ENCODE measurements around the gene MOB3C. TPM values are rescaled to one million over a fixed set of nuclear protein-coding genes. Genes with fewer than 3 reads are reported as not detected.
A peak's percentile ranks its signal among the peaks of the same experiment; 100 is the strongest.

MOB3C gene
- total RNA-seq, 1 donor from 2014 or later, result 30.2 TPM

DNA sequence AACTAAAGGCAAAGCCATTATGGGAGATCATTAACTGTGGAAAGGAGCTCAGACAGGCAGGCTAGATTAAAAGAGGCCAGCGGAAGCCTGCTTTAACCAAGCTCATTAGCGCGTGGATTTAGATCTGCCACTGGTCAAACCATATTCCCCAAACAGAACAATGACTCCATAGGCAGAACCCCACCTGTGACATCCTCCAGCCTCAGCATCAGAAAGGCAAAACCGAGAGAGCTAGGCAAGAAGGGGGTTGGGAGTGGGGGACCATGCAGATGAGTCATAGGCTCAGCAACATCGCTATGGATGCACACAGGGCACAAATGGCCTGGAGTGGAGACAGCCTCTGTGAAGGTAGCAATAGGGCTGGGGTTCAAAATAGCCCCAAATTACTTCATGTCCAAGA lies 33.1 kb downstream of the MOB3C start:
- no peak overlapping the region for H3K4me3 ChIP-seq
- ATAC-seq (no peak), DNase-seq (no peak)
- intact Hi-C loops (cut with DNase I), result no loop called here
- TF ChIP-seq CTCF (IDR thresholded peaks at IDR 0.05), result no peak
- no peaks in the 10 kb centered on the region for H3K9me3 ChIP-seq
- peaks cover 82% of the 10 kb centered on the region for H3K36me3 ChIP-seq
- no peak overlapping the region for H3K27ac ChIP-seq
- no peaks in the 10 kb centered on the region for H3K27me3 ChIP-seq (ENCODE audit: low read depth)
- peaks cover 49% of the 10 kb centered on the region for H3K4me1 ChIP-seq

DNA sequence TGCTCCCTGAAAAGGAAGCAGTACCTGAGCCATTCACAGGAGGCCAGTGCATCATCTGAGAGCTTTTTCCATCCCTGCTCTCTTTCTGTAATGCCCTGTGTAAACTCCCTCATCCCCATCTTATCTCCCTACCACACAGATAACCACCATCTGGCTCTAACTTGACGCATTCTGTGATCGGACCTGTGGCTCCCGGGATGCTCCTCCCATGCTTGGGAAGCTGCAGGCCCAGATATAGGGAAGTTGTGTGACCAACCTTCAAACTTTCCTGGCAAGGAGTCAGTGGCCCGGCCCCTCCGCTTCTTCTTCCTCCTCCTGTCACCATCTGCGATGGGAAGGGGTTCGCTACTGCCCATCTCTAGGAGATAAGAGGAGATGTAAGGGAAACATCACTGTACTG lies 33.6 kb downstream of the MOB3C start:
- TF ChIP-seq CTCF (IDR thresholded peaks at IDR 0.05), result no peak
- H3K27me3 ChIP-seq (ENCODE audit: low read depth), result no peaks in the 10 kb centered on the region
- no peaks in the 10 kb centered on the region for H3K9me3 ChIP-seq
- H3K4me3 ChIP-seq, result no peak overlapping the region
- H3K36me3 ChIP-seq, result peaks cover 88% of the 10 kb centered on the region
- intact Hi-C loops (cut with DNase I), result no loop called here
- DNase-seq (peak; percentile 61), ATAC-seq (no peak)
- no peak overlapping the region for H3K27ac ChIP-seq
- H3K4me1 ChIP-seq, result peaks cover 49% of the 10 kb centered on the region

DNA sequence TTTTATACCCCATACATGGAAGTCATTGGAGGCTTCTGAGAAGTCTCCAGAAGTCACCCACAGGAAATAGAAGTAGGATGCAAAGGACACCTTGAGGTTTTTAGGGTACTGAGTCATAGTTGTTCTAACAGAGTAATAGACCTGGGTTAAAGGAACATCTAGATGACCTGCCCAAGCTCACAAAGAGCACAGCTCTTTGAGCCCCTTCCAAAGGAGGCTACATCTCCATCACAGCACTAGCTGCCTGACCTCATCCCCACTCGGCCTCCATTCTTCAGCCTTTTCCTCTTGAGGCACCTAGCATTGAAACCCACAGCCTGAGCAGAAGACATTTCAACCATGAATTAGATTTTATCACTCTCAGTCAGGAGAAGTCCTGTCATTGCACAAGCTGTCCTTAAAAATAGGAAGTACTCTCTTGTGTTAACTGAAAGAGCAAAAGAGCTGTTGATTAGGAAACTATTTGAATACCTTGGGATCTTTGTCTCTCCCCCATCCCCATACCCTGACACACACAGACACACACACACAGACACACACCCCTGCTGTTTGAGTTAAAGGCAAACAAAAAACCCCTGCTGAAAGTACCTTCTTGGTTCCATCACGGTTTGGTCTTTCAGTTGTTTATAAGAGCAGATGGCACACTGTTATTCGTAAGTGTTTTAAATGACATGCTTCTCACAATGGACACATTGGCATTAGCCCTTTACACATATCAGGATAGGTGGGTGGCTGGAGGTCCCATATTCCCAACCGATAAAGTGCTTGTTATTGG lies 34.7 kb downstream of the MOB3C start:
- ATAC-seq, result peak; percentile 55 to 61
- H3K9me3 ChIP-seq, result no peaks in the 10 kb centered on the region
- H3K4me3 ChIP-seq, result no peak overlapping the region
- DNase-seq, result no peak
- no peak for TF ChIP-seq CTCF (IDR thresholded peaks at IDR 0.05)
- peaks cover 49% of the 10 kb centered on the region for H3K4me1 ChIP-seq
- intact Hi-C loops (cut with DNase I), result no loop called here
- peak overlapping the region; percentile 65 for H3K27ac ChIP-seq
- peaks cover 95% of the 10 kb centered on the region for H3K36me3 ChIP-seq
- no peaks in the 10 kb centered on the region for H3K27me3 ChIP-seq (ENCODE audit: low read depth)

DNA sequence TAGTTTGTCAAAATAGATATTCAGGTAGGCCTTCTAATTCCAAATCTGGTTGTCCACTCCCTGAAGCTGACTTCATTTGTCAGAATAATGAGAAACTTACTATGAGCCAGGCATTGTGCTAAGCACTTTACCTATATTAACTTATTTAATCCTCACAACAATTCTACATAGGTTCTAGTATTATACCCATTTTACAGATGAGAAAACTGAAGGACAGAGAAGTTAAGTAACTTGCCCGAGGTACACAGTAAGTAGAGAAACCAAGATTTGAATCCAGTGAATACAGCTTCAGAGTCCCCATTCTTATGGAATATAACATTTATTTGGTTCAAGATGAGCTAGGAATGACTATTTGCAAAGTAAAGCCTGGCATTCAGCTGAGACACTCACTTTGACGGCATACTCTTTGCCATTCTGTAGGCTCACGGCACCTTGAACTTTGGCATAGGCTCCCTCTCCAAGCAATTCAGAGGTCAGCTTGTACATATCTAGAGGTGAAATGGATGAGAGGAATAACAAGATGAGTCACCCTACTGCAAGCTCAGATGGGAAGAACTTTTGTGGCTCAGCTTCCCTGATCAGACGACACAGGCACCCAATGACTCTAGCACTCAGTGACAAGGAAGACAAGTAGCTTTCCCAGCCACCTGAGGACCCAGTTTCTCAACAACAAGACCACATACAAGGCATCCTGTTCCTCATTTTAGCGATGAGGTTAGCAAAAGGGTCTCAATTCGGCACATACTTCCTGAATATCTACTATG lies 36.3 kb downstream of the MOB3C start:
- no peaks in the 10 kb centered on the region for H3K9me3 ChIP-seq
- DNase-seq (no peak), ATAC-seq (peak; percentile 23 to 39)
- intact Hi-C loops (cut with DNase I), result no loop called here
- H3K36me3 ChIP-seq, result peaks cover 95% of the 10 kb centered on the region
- peaks cover 44% of the 10 kb centered on the region for H3K4me1 ChIP-seq
- no peak for TF ChIP-seq CTCF (IDR thresholded peaks at IDR 0.05)
- no peak overlapping the region for H3K27ac ChIP-seq
- H3K4me3 ChIP-seq, result no peak overlapping the region
- H3K27me3 ChIP-seq (ENCODE audit: low read depth), result no peaks in the 10 kb centered on the region

GRCh38 chr1:46577671-46578070 lies 38.9 kb downstream of the MOB3C start:
- Histone ChIP-seq H3K4me1 (peaks cover 35% of the 10 kb centered on the region), H3K36me3 (peaks cover 95% of the 10 kb centered on the region), H3K9me3 (no peaks in the 10 kb centered on the region), H3K27ac (no peak overlapping the region), H3K4me3 (no peak overlapping the region), H3K27me3 (ENCODE audit: low read depth) (no peaks in the 10 kb centered on the region)
- no peak for TF ChIP-seq CTCF (IDR thresholded peaks at IDR 0.05)
- ATAC-seq, result no peak
- intact Hi-C loops (cut with DNase I), result no loop called here
- DNase-seq, result no peak

Measured in lower lobe of right lung (tissue), 2 donors.